ENCODE data around the gene GCA.

Gene GCA

DNA sequence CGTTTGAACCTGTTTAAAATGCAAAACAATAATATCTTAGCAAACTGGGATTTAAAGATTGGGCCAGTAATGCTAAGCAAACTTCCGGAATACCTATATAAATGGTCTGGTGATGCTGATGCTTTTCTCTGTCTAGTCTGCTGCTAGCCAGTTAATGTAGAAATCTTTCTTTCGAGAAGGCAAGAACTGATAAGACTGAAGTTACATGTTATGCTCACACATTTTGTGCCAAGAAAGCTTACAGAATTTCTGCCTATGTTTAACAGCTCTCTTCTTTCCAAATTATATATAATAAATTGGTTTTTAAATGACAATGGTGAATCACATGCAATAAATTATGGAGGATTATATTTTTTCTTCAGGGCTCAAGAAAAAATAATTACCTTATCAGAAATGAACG is 37.9 kb downstream of the GCA start:
- no peaks in the 10 kb centered on the region for H3K4me1 ChIP-seq (ENCODE audit: control insufficient read depth, insufficient read depth, low read length)
- H3K27me3 ChIP-seq (ENCODE audit: control insufficient read depth, insufficient read depth, low read length): no peaks in the 10 kb centered on the region
- H3K9ac ChIP-seq (ENCODE audit: low read depth, low read length): no peak overlapping the region
- H3K9me3 ChIP-seq (ENCODE audit: control insufficient read depth, insufficient read depth, low read length): no peaks in the 10 kb centered on the region
- H3K36me3 ChIP-seq (ENCODE audit: control insufficient read depth, insufficient read depth, low read length): no peaks in the 10 kb centered on the region
- no peak overlapping the region for H3K4me3 ChIP-seq (ENCODE audit: low read depth, low read length)

DNA sequence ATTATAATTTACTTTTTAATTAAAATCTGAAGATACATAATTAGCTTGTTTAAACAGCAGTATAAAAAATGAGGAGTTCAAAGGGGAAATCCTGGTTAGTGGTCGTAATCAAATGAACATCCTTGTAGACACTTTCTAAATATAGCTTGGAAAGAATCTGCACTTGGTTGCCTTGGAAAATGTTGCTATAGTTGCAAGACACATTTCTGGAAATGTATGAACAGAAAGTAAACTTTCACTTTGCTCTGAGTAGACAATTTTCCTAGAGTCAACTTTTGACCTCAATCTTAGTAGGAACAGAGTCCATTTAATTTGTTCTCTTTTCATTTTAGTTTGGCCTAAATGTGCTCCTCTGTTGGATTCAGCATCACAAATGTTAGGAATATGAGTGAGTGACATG is 38.3 kb downstream of the GCA start:
- H3K4me3 ChIP-seq (ENCODE audit: low read depth, low read length): no peak overlapping the region
- no peaks in the 10 kb centered on the region for H3K36me3 ChIP-seq (ENCODE audit: control insufficient read depth, insufficient read depth, low read length)
- H3K9ac ChIP-seq (ENCODE audit: low read depth, low read length): no peak overlapping the region
- H3K9me3 ChIP-seq (ENCODE audit: control insufficient read depth, insufficient read depth, low read length): no peaks in the 10 kb centered on the region
- no peaks in the 10 kb centered on the region for H3K4me1 ChIP-seq (ENCODE audit: control insufficient read depth, insufficient read depth, low read length)
- H3K27me3 ChIP-seq (ENCODE audit: control insufficient read depth, insufficient read depth, low read length): no peaks in the 10 kb centered on the region

DNA sequence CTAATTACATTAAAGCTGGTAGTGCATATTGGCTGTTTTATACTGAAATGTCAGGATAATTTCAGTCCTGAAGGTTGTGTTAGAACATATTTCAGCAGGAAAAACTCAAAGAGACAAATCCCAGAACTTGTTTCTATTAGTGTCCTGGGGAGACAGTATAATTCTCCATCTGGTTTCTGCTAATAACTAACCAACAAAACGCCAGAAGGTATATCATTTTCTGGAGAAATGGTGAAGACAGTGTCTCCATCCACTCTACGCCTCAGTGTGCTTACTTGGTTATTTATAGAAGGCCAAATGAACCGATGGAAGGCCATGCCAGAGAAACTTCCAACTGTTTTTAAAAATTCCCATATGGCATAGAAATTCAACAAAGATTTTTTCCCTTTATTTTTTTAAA is 41.6 kb downstream of the GCA start:
- no peak overlapping the region for H3K4me3 ChIP-seq (ENCODE audit: low read depth, low read length)
- no peaks in the 10 kb centered on the region for H3K4me1 ChIP-seq (ENCODE audit: control insufficient read depth, insufficient read depth, low read length)
- H3K27me3 ChIP-seq (ENCODE audit: control insufficient read depth, insufficient read depth, low read length): no peaks in the 10 kb centered on the region
- H3K36me3 ChIP-seq (ENCODE audit: control insufficient read depth, insufficient read depth, low read length): no peaks in the 10 kb centered on the region
- no peaks in the 10 kb centered on the region for H3K9me3 ChIP-seq (ENCODE audit: control insufficient read depth, insufficient read depth, low read length)
- H3K9ac ChIP-seq (ENCODE audit: low read depth, low read length): no peak overlapping the region

DNA sequence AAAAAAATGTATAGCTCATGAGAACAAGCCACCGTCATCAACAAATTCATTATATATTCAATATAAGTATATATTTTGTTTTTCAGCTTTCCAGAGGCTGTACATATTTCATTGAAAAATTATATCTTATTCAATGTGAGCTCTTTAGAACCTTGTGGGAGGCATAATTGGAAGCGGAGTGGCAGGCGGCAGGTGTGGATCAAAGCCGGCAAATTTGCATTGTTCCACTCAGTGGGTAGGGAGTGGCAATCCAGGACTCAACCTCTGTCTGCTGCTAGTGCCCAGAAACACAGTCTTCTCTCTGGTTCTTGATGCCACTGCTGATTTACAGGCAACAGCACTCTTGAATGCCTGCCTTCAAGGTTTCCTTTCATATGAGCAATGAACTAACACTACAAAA is 46.9 kb downstream of the GCA start:
- H3K4me1 ChIP-seq (ENCODE audit: control insufficient read depth, insufficient read depth, low read length): no peaks in the 10 kb centered on the region
- no peaks in the 10 kb centered on the region for H3K36me3 ChIP-seq (ENCODE audit: control insufficient read depth, insufficient read depth, low read length)
- H3K4me3 ChIP-seq (ENCODE audit: low read depth, low read length): no peak overlapping the region
- H3K9ac ChIP-seq (ENCODE audit: low read depth, low read length): no peak overlapping the region
- H3K27me3 ChIP-seq (ENCODE audit: control insufficient read depth, insufficient read depth, low read length): no peaks in the 10 kb centered on the region
- H3K9me3 ChIP-seq (ENCODE audit: control insufficient read depth, insufficient read depth, low read length): no peaks in the 10 kb centered on the region

DNA sequence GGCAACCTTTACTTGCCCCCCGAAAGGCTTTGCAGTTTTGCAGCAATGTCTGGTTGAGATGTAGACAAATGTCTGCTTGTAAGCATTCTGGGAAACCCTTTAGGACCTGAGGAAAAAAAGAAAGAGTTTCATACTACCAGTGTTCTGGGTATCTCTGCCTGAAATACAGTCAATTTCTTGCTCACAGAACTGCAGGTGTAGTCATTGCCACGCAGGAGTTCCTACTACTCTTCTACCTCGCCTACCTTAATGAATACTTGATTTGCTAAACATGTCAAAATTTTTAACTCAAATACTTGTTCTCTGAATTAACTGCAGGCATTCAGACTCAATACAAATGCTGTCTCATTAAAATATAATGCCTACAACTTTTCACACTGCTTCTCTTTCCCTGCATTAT is 56.4 kb downstream of the GCA start:
- no peak overlapping the region for H3K4me3 ChIP-seq (ENCODE audit: low read depth, low read length)
- H3K36me3 ChIP-seq (ENCODE audit: control insufficient read depth, insufficient read depth, low read length): no peaks in the 10 kb centered on the region
- peaks cover 9% of the 10 kb centered on the region for H3K4me1 ChIP-seq (ENCODE audit: control insufficient read depth, insufficient read depth, low read length)
- H3K9me3 ChIP-seq (ENCODE audit: control insufficient read depth, insufficient read depth, low read length): no peaks in the 10 kb centered on the region
- no peaks in the 10 kb centered on the region for H3K27me3 ChIP-seq (ENCODE audit: control insufficient read depth, insufficient read depth, low read length)
- no peak overlapping the region for H3K9ac ChIP-seq (ENCODE audit: low read depth, low read length)

DNA sequence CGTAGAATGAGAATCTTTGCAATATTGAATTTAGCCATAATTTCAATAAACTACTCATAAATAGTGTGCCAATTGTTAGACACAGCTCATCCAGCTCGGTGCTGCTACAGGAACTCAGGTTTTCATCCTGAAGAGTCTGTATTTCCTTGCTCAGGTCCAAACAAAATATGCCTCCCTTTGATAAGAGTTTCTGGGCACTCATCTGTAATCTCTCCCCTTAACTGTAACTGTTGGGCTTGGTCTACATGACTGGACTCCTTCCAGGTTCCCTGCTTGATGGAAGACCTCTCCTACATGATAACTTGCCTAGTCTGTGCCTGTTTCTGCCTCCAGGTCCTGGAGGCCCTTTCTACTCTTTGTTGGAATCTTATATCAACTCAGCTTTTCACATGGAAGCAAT is 57.9 kb downstream of the GCA start:
- no peaks in the 10 kb centered on the region for H3K36me3 ChIP-seq (ENCODE audit: control insufficient read depth, insufficient read depth, low read length)

DNA sequence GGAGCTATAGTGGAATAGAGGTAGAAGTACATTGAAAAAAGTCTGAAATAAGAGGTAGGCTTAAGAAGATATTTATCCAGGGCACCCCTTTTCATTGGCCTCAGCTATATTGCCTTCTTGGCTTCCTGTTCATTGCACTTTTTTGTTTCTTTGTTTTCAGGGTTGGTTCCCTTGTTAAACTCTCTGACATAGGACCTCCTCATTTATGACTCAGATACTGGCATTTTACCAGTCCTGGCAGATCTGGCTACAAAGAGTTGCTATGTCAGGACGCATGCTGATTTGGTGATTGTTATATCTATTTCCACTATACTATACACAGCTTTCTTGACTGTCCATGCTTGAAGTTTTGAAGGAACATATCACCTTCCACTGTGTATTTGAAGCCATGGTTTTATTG is 60.0 kb downstream of the GCA start:
- Histone ChIP-seq H3K36me3 (ENCODE audit: control insufficient read depth, insufficient read depth, low read length) (no peaks in the 10 kb centered on the region), H3K4me3 (ENCODE audit: low read depth, low read length) (no peak overlapping the region), H3K9me3 (ENCODE audit: control insufficient read depth, insufficient read depth, low read length) (no peaks in the 10 kb centered on the region), H3K27me3 (ENCODE audit: control insufficient read depth, insufficient read depth, low read length) (no peaks in the 10 kb centered on the region), H3K4me1 (ENCODE audit: control insufficient read depth, insufficient read depth, low read length) (peaks cover 9% of the 10 kb centered on the region), H3K9ac (ENCODE audit: low read depth, low read length) (no peak overlapping the region)

More for the DNA sequence above, 57.9 kb downstream of the GCA start:
- H3K4me1 ChIP-seq (ENCODE audit: control insufficient read depth, insufficient read depth, low read length): peaks cover 9% of the 10 kb centered on the region
- H3K4me3 ChIP-seq (ENCODE audit: low read depth, low read length): no peak overlapping the region
- no peaks in the 10 kb centered on the region for H3K9me3 ChIP-seq (ENCODE audit: control insufficient read depth, insufficient read depth, low read length)
- H3K9ac ChIP-seq (ENCODE audit: low read depth, low read length): no peak overlapping the region
- no peaks in the 10 kb centered on the region for H3K27me3 ChIP-seq (ENCODE audit: control insufficient read depth, insufficient read depth, low read length)

All from iPS-15b (cell line).